ENCODE measurements around the gene FCSK.

Gene FCSK

GRCh38 chr16:70473446-70474319, 19.3 kb downstream of the FCSK start:
- no peaks in the 10 kb centered on the region for H3K9me3 ChIP-seq (ENCODE audit: control insufficient read depth, insufficient read depth, low read length)
- no peak overlapping the region for H3K9ac ChIP-seq (ENCODE audit: low read depth, low read length)
- no peaks in the 10 kb centered on the region for H3K36me3 ChIP-seq (ENCODE audit: insufficient read depth, low read length)
- peaks cover 10% of the 10 kb centered on the region; the same call in 1 of the 2 replicates for H3K4me1 ChIP-seq (ENCODE audit: insufficient read depth, low read length)

GRCh38 chr16:70474320-70475053, 20.1 kb downstream of the FCSK start:
- Histone ChIP-seq H3K36me3 (ENCODE audit: insufficient read depth, low read length) (no peaks in the 10 kb centered on the region), H3K9ac (ENCODE audit: low read depth, low read length) (no peak overlapping the region), H3K9me3 (ENCODE audit: control insufficient read depth, insufficient read depth, low read length) (no peaks in the 10 kb centered on the region), H3K4me1 (ENCODE audit: insufficient read depth, low read length) (peaks cover 13% of the 10 kb centered on the region; the same call in 1 of the 2 replicates)

- peaks cover 13% of the 10 kb centered on the region; the same call in 1 of the 2 replicates for H3K4me1 ChIP-seq (ENCODE audit: insufficient read depth, low read length)
- no peak overlapping the region for H3K9ac ChIP-seq (ENCODE audit: low read depth, low read length)
- H3K9me3 ChIP-seq (ENCODE audit: control insufficient read depth, insufficient read depth, low read length), result no peaks in the 10 kb centered on the region
- 0 out of 2 replicates have a peak, but pooled peaks cover 5% of the 10 kb centered on the region for H3K36me3 ChIP-seq (ENCODE audit: insufficient read depth, low read length)
Measured at GRCh38 chr16:70475054-70475871, 20.9 kb downstream of the FCSK start.

- H3K9me3 ChIP-seq (ENCODE audit: control insufficient read depth, insufficient read depth, low read length), result no peaks in the 10 kb centered on the region
- no peak overlapping the region for H3K9ac ChIP-seq (ENCODE audit: low read depth, low read length)
- H3K36me3 ChIP-seq (ENCODE audit: insufficient read depth, low read length), result peaks cover 5% of the 10 kb centered on the region; the same call in 1 of the 2 replicates
- H3K4me1 ChIP-seq (ENCODE audit: insufficient read depth, low read length), result peaks cover 13% of the 10 kb centered on the region; the same call in 1 of the 2 replicates
Measured at GRCh38 chr16:70476272-70477020, 22.1 kb downstream of the FCSK start.

- Histone ChIP-seq H3K4me1 (ENCODE audit: insufficient read depth, low read length) (peaks cover 13% of the 10 kb centered on the region; the same call in 1 of the 2 replicates), H3K9me3 (ENCODE audit: control insufficient read depth, insufficient read depth, low read length) (no peaks in the 10 kb centered on the region), H3K9ac (ENCODE audit: low read depth, low read length) (no peak overlapping the region), H3K36me3 (ENCODE audit: insufficient read depth, low read length) (peaks cover 5% of the 10 kb centered on the region; the same call in 1 of the 2 replicates)
Measured at GRCh38 chr16:70478169-70478568, 23.8 kb downstream of the FCSK start.

- H3K9ac ChIP-seq (ENCODE audit: low read depth, low read length), result no peak overlapping the region
- H3K4me1 ChIP-seq (ENCODE audit: insufficient read depth, low read length), result peaks cover 13% of the 10 kb centered on the region; the same call in 1 of the 2 replicates
- peaks cover 6% of the 10 kb centered on the region for H3K36me3 ChIP-seq (ENCODE audit: insufficient read depth, low read length)
- H3K9me3 ChIP-seq (ENCODE audit: control insufficient read depth, insufficient read depth, low read length), result no peaks in the 10 kb centered on the region
Measured at GRCh38 chr16:70478912-70479341, 24.5 kb downstream of the FCSK start.

- no peak overlapping the region for H3K9ac ChIP-seq (ENCODE audit: low read depth, low read length)
- H3K9me3 ChIP-seq (ENCODE audit: control insufficient read depth, insufficient read depth, low read length), result no peaks in the 10 kb centered on the region
- H3K4me1 ChIP-seq (ENCODE audit: insufficient read depth, low read length), result peaks cover 13% of the 10 kb centered on the region; the same call in 1 of the 2 replicates
- H3K36me3 ChIP-seq (ENCODE audit: insufficient read depth, low read length), result peaks cover 8% of the 10 kb centered on the region
Measured at GRCh38 chr16:70480127-70481105, 26.0 kb downstream of the FCSK start.

GRCh38 chr16:70481929-70482536, 27.6 kb downstream of the FCSK start:
- H3K36me3 ChIP-seq (ENCODE audit: insufficient read depth, low read length), result peaks cover 8% of the 10 kb centered on the region
- H3K4me1 ChIP-seq (ENCODE audit: insufficient read depth, low read length), result peaks cover 4% of the 10 kb centered on the region; the same call in 1 of the 2 replicates
- H3K9me3 ChIP-seq (ENCODE audit: control insufficient read depth, insufficient read depth, low read length), result no peaks in the 10 kb centered on the region
- no peak overlapping the region for H3K9ac ChIP-seq (ENCODE audit: low read depth, low read length)

GRCh38 chr16:70482624-70483023, 28.2 kb downstream of the FCSK start:
- Histone ChIP-seq H3K36me3 (ENCODE audit: insufficient read depth, low read length) (peaks cover 8% of the 10 kb centered on the region), H3K9ac (ENCODE audit: low read depth, low read length) (no peak overlapping the region), H3K9me3 (ENCODE audit: control insufficient read depth, insufficient read depth, low read length) (no peaks in the 10 kb centered on the region), H3K4me1 (ENCODE audit: insufficient read depth, low read length) (0 out of 2 replicates have a peak, but pooled peaks cover 4% of the 10 kb centered on the region)

- H3K9me3 ChIP-seq (ENCODE audit: control insufficient read depth, insufficient read depth, low read length), result no peaks in the 10 kb centered on the region
- H3K4me1 ChIP-seq (ENCODE audit: insufficient read depth, low read length), result 0 out of 2 replicates have a peak, but pooled peaks cover 4% of the 10 kb centered on the region
- no peak overlapping the region for H3K9ac ChIP-seq (ENCODE audit: low read depth, low read length)
- H3K36me3 ChIP-seq (ENCODE audit: insufficient read depth, low read length), result peaks cover 8% of the 10 kb centered on the region
Measured at GRCh38 chr16:70483426-70483825, 29.0 kb downstream of the FCSK start.

- Histone ChIP-seq H3K4me1 (ENCODE audit: insufficient read depth, low read length) (no peaks in the 10 kb centered on the region), H3K9me3 (ENCODE audit: control insufficient read depth, insufficient read depth, low read length) (no peaks in the 10 kb centered on the region), H3K9ac (ENCODE audit: low read depth, low read length) (no peak overlapping the region), H3K36me3 (ENCODE audit: insufficient read depth, low read length) (peaks cover 6% of the 10 kb centered on the region)
Measured at GRCh38 chr16:70484867-70485266, 30.5 kb downstream of the FCSK start.

- Histone ChIP-seq H3K4me1 (ENCODE audit: insufficient read depth, low read length) (no peaks in the 10 kb centered on the region), H3K9ac (ENCODE audit: low read depth, low read length) (no peak overlapping the region), H3K9me3 (ENCODE audit: control insufficient read depth, insufficient read depth, low read length) (no peaks in the 10 kb centered on the region), H3K36me3 (ENCODE audit: insufficient read depth, low read length) (peaks cover 3% of the 10 kb centered on the region; the same call in 1 of the 2 replicates)
Measured at GRCh38 chr16:70490261-70490660, 35.9 kb downstream of the FCSK start.

Measured in ES-I3 (cell line).